IMR-90 (cell line): ENCODE measurements around the gene CDH22. TPM values are rescaled to one million over a fixed set of nuclear protein-coding genes. Genes with fewer than 3 reads are reported as not detected.

ENCODE experiments used
- ATAC-seq: fragments of 200-7000 bp; cut with Tn5 transposase; 2 replicates; pipeline ENCODE4 v1.9.1; 2020; ENCODE audit warnings: low read depth, mild to moderate bottlenecking, moderate library complexity
- BruUV-seq: library from RNA; stranded (reverse); fragments of 400-500 nt; replicated peaks from 2 replicates; lab custom pipeline; 2021; lab: Mats Ljungman, UMichigan
- CTCF ChIA-PET: fragments of 300-600 bp; formaldehyde crosslinking; extraction: SDS; loops from one replicate; lab custom pipeline; 2021; ENCODE audit warnings: antibody characterized with exemption; lab: Yijun Ruan, JAX
- POLR2A ChIA-PET: fragments of 300-600 bp; sonication (Branson Sonifier 250); formaldehyde crosslinking; loops from one replicate; lab custom pipeline; 2022; ENCODE audit warnings: antibody characterized with exemption; ENCODE audit not compliant: unreplicated experiment; lab: Charles Lee
- DNase-seq: peaks from one replicate; pipeline ENCODE4 v3.0.0; 2013
- H2AFZ ChIP-seq: replicated peaks from 2 replicates; pipeline ENCODE3; 2013; ENCODE audit warnings: low read length, mild to moderate bottlenecking; ENCODE audit not compliant: poor library complexity
- H2AK5ac ChIP-seq: 2 replicates; pipeline ENCODE4 v1.6.1; 2013; ENCODE audit warnings: low read depth, low read length, inconsistent platforms
- H2AK9ac ChIP-seq: replicated peaks from 2 replicates; pipeline ENCODE3; 2013; ENCODE audit warnings: mild to moderate bottlenecking, low read depth, low read length, moderate library complexity; ENCODE audit not compliant: poor library complexity
- H2BK120ac ChIP-seq: 2 replicates; pipeline ENCODE4 v1.6.1; 2013; ENCODE audit warnings: low read depth, low read length, inconsistent platforms
- H2BK15ac ChIP-seq: 3 replicates; pipeline ENCODE4 v1.6.1; 2013; ENCODE audit warnings: low read depth, low read length, inconsistent platforms
- H2BK20ac ChIP-seq: 2 replicates; pipeline ENCODE4 v1.6.1; 2013; ENCODE audit warnings: low read depth, mild to moderate bottlenecking, inconsistent platforms, low read length, moderate library complexity
- H2BK5ac ChIP-seq: 2 replicates; pipeline ENCODE4 v1.6.1; 2013; ENCODE audit warnings: mild to moderate bottlenecking, low read depth, low read length, inconsistent platforms; ENCODE audit not compliant: poor library complexity, severe bottlenecking
- H3K14ac ChIP-seq: replicated peaks from 2 replicates; pipeline ENCODE4 v1.6.1; 2013; ENCODE audit warnings: low read depth, low read length, inconsistent platforms
- H3K18ac ChIP-seq: 2 replicates; pipeline ENCODE4 v1.6.1; 2013; ENCODE audit warnings: low read depth, low read length, control low read depth
- H3K23ac ChIP-seq: 2 replicates; pipeline ENCODE4 v1.6.1; 2013; ENCODE audit warnings: low read depth, low read length, inconsistent platforms
- H3K27ac ChIP-seq: 2 replicates; pipeline ENCODE4 v1.5.1; 2013; ENCODE audit warnings: mild to moderate bottlenecking, control low read depth, low read length; ENCODE audit not compliant: insufficient read depth
- H3K27me3 ChIP-seq: 2 replicates; pipeline ENCODE4 v1.6.1; 2013; ENCODE audit warnings: low read length; ENCODE audit not compliant: control insufficient read depth, insufficient read depth
- H3K36me3 ChIP-seq: 2 replicates; pipeline ENCODE4 v1.6.1; 2013; ENCODE audit warnings: low read length, mixed read lengths; ENCODE audit not compliant: control insufficient read depth, insufficient read depth
- H3K4ac ChIP-seq: 2 replicates; pipeline ENCODE4 v1.6.1; 2013; ENCODE audit warnings: low read depth, low read length, inconsistent platforms
- H3K4me1 ChIP-seq: 2 replicates; pipeline ENCODE4 v1.6.1; 2013; ENCODE audit warnings: low read length, mixed read lengths; ENCODE audit not compliant: control insufficient read depth, insufficient read depth
- H3K4me2 ChIP-seq: 2 replicates; pipeline ENCODE4 v1.6.1; 2013; ENCODE audit warnings: low read depth, mild to moderate bottlenecking, control low read depth, low read length, moderate library complexity
- H3K4me3 ChIP-seq: 2 replicates; pipeline ENCODE4 v1.5.1; 2013; ENCODE audit warnings: low read depth, mild to moderate bottlenecking, control low read depth, low read length, moderate library complexity; ENCODE audit not compliant: insufficient read depth
- H3K56ac ChIP-seq: 2 replicates; pipeline ENCODE4 v1.6.1; 2013; ENCODE audit warnings: low read length, inconsistent platforms; ENCODE audit not compliant: insufficient read depth; ENCODE audit errors: extremely low read depth
- H3K79me1 ChIP-seq, 2 experiments: 2 replicates each; pipeline ENCODE4 v1.6.1; 2013; ENCODE audit warnings: low read length in 2 of 2, inconsistent platforms in 1 of 2, low read depth in 1 of 2
- H3K9ac ChIP-seq: 2 replicates; pipeline ENCODE4 v1.6.1; 2013; ENCODE audit warnings: low read depth, low read length, control low read depth
- H3K9me1 ChIP-seq: 2 replicates; pipeline ENCODE4 v1.6.1; 2013; ENCODE audit warnings: low read length, inconsistent platforms; ENCODE audit not compliant: insufficient read depth
- H3K9me3 ChIP-seq: 2 replicates; pipeline ENCODE4 v1.6.1; 2013; ENCODE audit warnings: low read length; ENCODE audit not compliant: control insufficient read depth, insufficient read depth
- H4K20me1 ChIP-seq: 2 replicates; pipeline ENCODE4 v1.6.1; 2013; ENCODE audit warnings: low read length, inconsistent platforms; ENCODE audit not compliant: insufficient read depth
- H4K5ac ChIP-seq: 2 replicates; pipeline ENCODE4 v1.6.1; 2013; ENCODE audit warnings: mild to moderate bottlenecking, low read depth, low read length, control low read depth
- H4K8ac ChIP-seq, 2 experiments: 2 replicates each; pipeline ENCODE4 v1.6.1; 2013; ENCODE audit warnings: low read depth in 2 of 2, low read length in 2 of 2, control low read depth in 1 of 2, inconsistent platforms in 1 of 2
- H4K91ac ChIP-seq: 2 replicates; pipeline ENCODE4 v1.6.1; 2013; ENCODE audit warnings: low read depth, low read length, inconsistent platforms; ENCODE audit not compliant: insufficient read depth
- ELK1 ChIP-seq: fragments of 150-350 bp; IDR thresholded peaks from 2 replicates; pipeline ENCODE4 v1.6.1; 2016; ENCODE audit warnings: low read depth, mild to moderate bottlenecking, low read length, moderate library complexity, borderline replicate concordance
- RAD21 ChIP-seq: IDR thresholded peaks from 2 replicates; pipeline ENCODE4 v1.6.1; 2012; ENCODE audit warnings: low read length, improper control_type of control experiment
- RCOR1 ChIP-seq: IDR thresholded peaks from 2 replicates; pipeline ENCODE4 v1.6.1; 2012; ENCODE audit warnings: mild to moderate bottlenecking, low read length, improper control_type of control experiment; ENCODE audit not compliant: insufficient replicate concordance
- SMC3 ChIP-seq: fragments of 150-350 bp; IDR thresholded peaks from 2 replicates; pipeline ENCODE4 v1.6.1; 2016; ENCODE audit warnings: low read depth, mild to moderate bottlenecking, antibody characterized with exemption, low read length, moderate library complexity
- WGBS, 2 experiments: methylation state at CpG; one replicate each; pipeline versions ENCODE4 v1.1.5 to v1.1.7; 2013; ENCODE audit warnings: missing lambda C conversion rate in 2 of 2; ENCODE audit not compliant: insufficient read length in 1 of 2; ENCODE audit errors: extremely low coverage in 2 of 2; 5-methylcytosine and 5-hydroxymethylcytosine counted together
- dilution Hi-C: fragments of 300-500 bp; cut with HindIII; formaldehyde crosslinking; loops from one replicate; pipeline ENCODE4 v1.14.3; 2018; ENCODE audit warnings: low sequenced_read_pairs; ENCODE audit not compliant: unreplicated experiment
- in situ Hi-C: fragments of 300-500 bp; cut with MboI; formaldehyde crosslinking; loops from 3 replicates; pipeline ENCODE4 v1.14.3; 2019; ENCODE audit warnings: low sequenced_read_pairs, inconsistent platforms, mixed read lengths
- intact Hi-C: fragments of 100-400 bp; cut with micrococcal nuclease; formaldehyde crosslinking; loops from 2 replicates; pipeline ENCODE4 v1.10.0; 2022
- polyA plus RNA-seq, 3 experiments: library from polyadenylated mRNA; depleted of rRNA; stranded (reverse); fragments of >200 nt; gene quantifications; 2 replicates each; pipeline ENCODE4 v1.2.3, GENCODE V29; 2012; ENCODE audit warnings: low replicate concordance in 1 of 3
- total RNA-seq: library from RNA; depleted of rRNA; stranded (reverse); fragments of >200 nt; gene quantifications from 2 replicates; pipeline ENCODE4 v1.2.3, GENCODE V29; 2012

The CDH22 gene
- total and polyA plus RNA-seq, 2 of the 4 experiments (the other 2 are of a cell fraction): not detected

DNA sequence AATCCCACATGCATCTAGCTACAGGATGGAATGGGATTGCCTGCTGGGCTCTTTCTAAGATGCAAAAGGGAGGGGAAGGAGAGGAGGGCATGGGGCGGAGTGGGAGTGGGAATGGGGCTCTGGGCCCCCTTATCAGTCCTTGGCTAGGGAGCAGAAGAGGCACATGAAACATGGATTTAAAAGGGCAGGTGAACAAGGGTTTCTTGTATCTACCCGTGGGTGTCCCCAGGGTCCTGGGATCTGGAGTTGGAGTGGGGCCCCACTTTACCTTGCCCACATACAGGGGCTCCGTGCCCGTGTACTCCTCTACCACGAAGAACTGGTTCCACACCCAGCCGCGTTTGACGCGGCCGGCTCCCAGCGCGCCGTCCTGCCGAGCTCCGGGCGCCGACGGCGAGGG, 57.5 kb downstream of the CDH22 start:
- H3K4ac ChIP-seq: no peak overlapping the region
- DNase-seq (no peak), ATAC-seq (no peak)
- intact Hi-C loops: no loop called here
- peaks cover 54% of the 10 kb centered on the region for H3K27me3 ChIP-seq
- H2BK5ac ChIP-seq: no peak overlapping the region
- no peaks in the 10 kb centered on the region for H3K36me3 ChIP-seq
- no peak overlapping the region for H2AK9ac ChIP-seq
- WGBS, 2 experiments: 2% methylated on average over 13 of the region's 19 CpGs; no CpG with 5 or more reads in 1 of the 2 experiments
- H3K79me1 ChIP-seq: no peaks in the 10 kb centered on the region
- no peak overlapping the region for H2BK15ac ChIP-seq
- H3K4me2 ChIP-seq: no peak overlapping the region
- no peak overlapping the region for H3K18ac ChIP-seq
- no peak overlapping the region for H2AK5ac ChIP-seq
- no peak overlapping the region for H3K4me3 ChIP-seq
- H4K20me1 ChIP-seq: no peaks in the 10 kb centered on the region
- H3K9ac ChIP-seq: no peak overlapping the region
- in situ Hi-C loops: no loop called here
- H3K56ac ChIP-seq: no peak overlapping the region
- TF ChIP-seq RAD21 (no peak), RCOR1 (no peak), ELK1 (no peak), SMC3 (no peak)
- no peaks in the 10 kb centered on the region for H3K9me1 ChIP-seq
- no peak overlapping the region for H2BK120ac ChIP-seq
- ChIA-PET CTCF (no interaction called here), POLR2A (no interaction called here)
- H3K23ac ChIP-seq: no peak overlapping the region
- no peak overlapping the region for H3K27ac ChIP-seq
- dilution Hi-C loops: no loop called here
- no peak overlapping the region for H3K14ac ChIP-seq
- no peak overlapping the region for H2AFZ ChIP-seq
- peaks cover 2% of the 10 kb centered on the region; the same call in 1 of the 2 replicates for H3K9me3 ChIP-seq
- no peaks in the 10 kb centered on the region for H3K4me1 ChIP-seq
- no peak overlapping the region for H4K91ac ChIP-seq
- no peak overlapping the region for H4K8ac ChIP-seq
- no peak overlapping the region for H2BK20ac ChIP-seq
- H4K5ac ChIP-seq: no peak overlapping the region
- BruUV-seq: no TSS peak
